ENCODE measurements around the gene GAL. TPM values are rescaled to one million over a fixed set of nuclear protein-coding genes. Genes with fewer than 3 reads are reported as not detected.

The GAL gene, protein sequence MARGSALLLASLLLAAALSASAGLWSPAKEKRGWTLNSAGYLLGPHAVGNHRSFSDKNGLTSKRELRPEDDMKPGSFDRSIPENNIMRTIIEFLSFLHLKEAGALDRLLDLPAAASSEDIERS
- total RNA-seq: not detected

DNA sequence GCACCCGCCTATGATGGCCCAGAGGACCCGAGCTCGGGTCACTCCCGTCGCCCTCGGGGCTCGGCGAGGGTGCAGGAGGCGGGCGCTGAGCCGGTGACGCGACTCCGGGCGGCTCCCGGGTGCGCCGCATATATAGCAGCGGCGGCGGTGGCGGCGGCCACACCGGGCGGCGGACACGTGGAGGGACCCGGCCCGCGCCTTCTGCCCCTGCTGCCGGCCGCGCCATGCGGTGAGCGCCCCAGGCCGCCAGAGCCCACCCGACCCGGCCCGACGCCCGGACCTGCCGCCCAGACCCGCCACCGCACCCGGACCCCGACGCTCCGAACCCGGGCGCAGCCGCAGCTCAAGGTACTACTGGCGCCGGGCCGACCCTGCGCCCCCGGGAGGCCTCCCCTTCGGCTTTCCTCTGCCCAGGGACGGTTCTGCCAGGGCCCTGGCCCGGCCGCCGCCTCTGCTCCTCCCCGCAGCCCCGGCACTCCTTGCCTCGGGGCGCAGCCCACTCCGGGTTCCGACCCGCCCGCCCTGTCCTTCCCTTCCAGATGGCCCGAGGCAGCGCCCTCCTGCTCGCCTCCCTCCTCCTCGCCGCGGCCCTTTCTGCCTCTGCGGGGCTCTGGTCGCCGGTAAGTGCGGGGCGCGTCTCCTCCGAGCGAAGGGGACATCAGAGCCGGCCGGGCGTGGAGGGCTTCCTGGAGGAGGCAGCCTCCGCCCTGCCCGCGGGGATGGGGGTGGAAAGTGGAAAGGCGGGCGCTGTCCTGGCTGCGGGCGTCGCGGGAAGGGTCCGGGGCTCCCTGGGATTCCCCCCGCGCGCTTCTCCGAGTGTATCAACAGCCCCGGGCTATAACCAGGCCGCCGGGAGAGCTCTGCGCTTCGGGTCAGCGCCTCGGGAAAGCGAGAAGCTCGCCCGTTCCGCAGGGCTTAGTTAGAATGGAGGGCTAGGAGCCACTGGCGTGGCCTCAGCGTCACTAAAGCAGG is at the start of gene GAL:
Gene GAL, plus strand, starts transcription at position 160 of the 972 bp plus-strand sequence. Its CDS starts 380 bp downstream, at position 540.

Other genes starting within 250 kb of the GAL start
- 182 TPM for gene PPP6R3, start 223.8 kb upstream of the GAL start, total RNA-seq
- gene TESMIN, start 67.0 kb downstream of the GAL start, total RNA-seq: not detected
- 7.2 TPM for gene CPT1A, start 157.4 kb downstream of the GAL start, total RNA-seq
- 26.9 TPM for gene MRPL21, start 219.3 kb downstream of the GAL start, total RNA-seq
- gene IGHMBP2, start 219.3 kb downstream of the GAL start, total RNA-seq: 24.1 TPM

Measured in parietal lobe (tissue), 1 donor.